Gastroesophageal sphincter (tissue), 4 donors: ENCODE results near the gene KHDRBS2. TPM values are rescaled to one million over a fixed set of nuclear protein-coding genes. Genes with fewer than 3 reads are reported as not detected.

Source experiments
- ATAC-seq: fragments of 150-250 bp; one replicate; pipeline ENCODE4 v1.9.1; 2016; ENCODE audit warnings: mild to moderate bottlenecking, moderate library complexity
- H3K27ac ChIP-seq, 4 donors: fragments of 200-600 bp; sonication (generic) in 3 of 4; 1 replicate in 3 of 4; 2 replicates in 1 of 4; pipeline ENCODE4 v1.5.1; 2016 to 2019
- H3K27me3 ChIP-seq: fragments of 200-600 bp; sonication (generic); one replicate; pipeline ENCODE4 v1.5.1; 2019
- H3K36me3 ChIP-seq, 2 donors: fragments of 200-600 bp; sonication (generic); one replicate each; pipeline ENCODE4 v1.5.1; 2019; ENCODE audit warnings: control low read depth in 1 of 2
- H3K4me1 ChIP-seq, 3 donors: fragments of 200-600 bp; sonication (generic); 1 replicate in 2 of 3; 2 replicates in 1 of 3; pipeline ENCODE4 v1.5.1; 2016 to 2019; ENCODE audit warnings: control low read depth in 2 of 3
- H3K4me3 ChIP-seq, 2 donors: fragments of 200-600 bp; sonication (generic); one replicate each; pipeline ENCODE4 v1.5.1; 2019; ENCODE audit warnings: mild to moderate bottlenecking in 1 of 2, moderate library complexity in 1 of 2
- H3K9me3 ChIP-seq, 3 donors: fragments of 200-600 bp; sonication (generic); one replicate each; pipeline ENCODE4 v1.5.1; 2017 to 2019; ENCODE audit warnings: control low read depth in 2 of 3
- CTCF ChIP-seq, 4 experiments: fragments of 200-600 bp in 2 of 4; fragments of 450-650 bp in 2 of 4; sonication (generic) in 1 of 4; IDR thresholded peaks; one replicate each; pipeline ENCODE4 v1.5.1; 2017 to 2019; ENCODE audit warnings: antibody characterized with exemption in 4 of 4, mild to moderate bottlenecking in 2 of 4, moderate library complexity in 2 of 4
- EP300 ChIP-seq: sonication (generic); formaldehyde crosslinking; IDR thresholded peaks from one replicate; pipeline ENCODE4 v1.6.1; 2017; ENCODE audit warnings: antibody characterized with exemption, mild to moderate bottlenecking
- POLR2A ChIP-seq, 2 donors: fragments of 450-650 bp; IDR thresholded peaks; one replicate each; pipeline ENCODE4 v1.6.1; 2017; ENCODE audit warnings: antibody characterized with exemption in 2 of 2, mild to moderate bottlenecking in 2 of 2, moderate library complexity in 1 of 2
- POLR2AphosphoS5 ChIP-seq: sonication (generic); formaldehyde crosslinking; IDR thresholded peaks from one replicate; pipeline ENCODE4 v1.6.1; 2017; ENCODE audit warnings: antibody characterized with exemption
- WGBS, 2 donors: methylation state at CpG; one replicate each; pipeline ENCODE4 v1.1.5; 2018; ENCODE audit warnings: low coverage in 1 of 2; 5-methylcytosine and 5-hydroxymethylcytosine counted together
- total RNA-seq, 4 donors: library from RNA; depleted of rRNA; stranded (reverse); fragments of >200 nt; gene quantifications; one replicate each; pipeline ENCODE4 v1.1.0, GENCODE V29; 2016

Gene KHDRBS2
- total RNA-seq, 4 donors from 2014 or later: 0.62 to 0.81 TPM; not detected in 2

DNA sequence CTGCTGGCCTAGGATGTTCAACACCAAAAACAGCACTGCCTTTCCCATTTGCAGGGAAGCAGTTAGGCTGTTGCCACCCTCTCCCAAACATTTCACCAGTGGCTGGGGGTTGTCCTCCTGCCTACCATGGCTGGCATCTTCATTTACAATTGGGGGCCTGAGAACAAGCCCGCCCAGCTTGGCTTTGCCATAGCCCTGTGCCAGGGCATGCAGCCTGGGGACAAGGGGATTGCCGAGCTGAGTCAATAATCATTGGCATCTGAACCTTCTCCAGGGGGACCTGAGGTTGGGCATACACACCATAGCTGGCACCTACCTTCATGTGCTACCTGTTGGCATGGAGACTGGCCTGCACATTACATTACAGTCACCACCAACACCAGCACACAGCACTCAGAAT, 345.1 kb downstream of the KHDRBS2 start:
- Histone ChIP-seq H3K36me3 (no peaks in the 10 kb centered on the region), H3K4me3 (no peak overlapping the region), H3K27ac (no peak overlapping the region), H3K27me3 (no peaks in the 10 kb centered on the region), H3K9me3 (no peaks in the 10 kb centered on the region), H3K4me1 (no peaks in the 10 kb centered on the region)
- TF ChIP-seq POLR2AphosphoS5: no peak
- no peak for TF ChIP-seq CTCF (IDR thresholded peaks at IDR 0.05)
- TF ChIP-seq POLR2A (IDR thresholded peaks at IDR 0.05): no peak
- TF ChIP-seq EP300: no peak
- ATAC-seq: no peak
- no CpG with 5 or more reads among the region's 2 CpGs for WGBS, 2 donors

- no peaks in the 10 kb centered on the region for H3K27me3 ChIP-seq
- no peaks in the 10 kb centered on the region for H3K36me3 ChIP-seq
- no peak for ATAC-seq
- H3K9me3 ChIP-seq: no peaks in the 10 kb centered on the region
- TF ChIP-seq EP300 (no peak), CTCF (IDR thresholded peaks at IDR 0.05) (no peak), POLR2A (IDR thresholded peaks at IDR 0.05) (no peak), POLR2AphosphoS5 (no peak)
- no peak overlapping the region for H3K4me3 ChIP-seq
- no peaks in the 10 kb centered on the region for H3K4me1 ChIP-seq
- H3K27ac ChIP-seq: no peak overlapping the region
- 31 to 44% methylated on average over 1 of the region's 1 CpG for WGBS, 2 donors
Measured at GRCh38 chr6:61935242-61935846, 350.7 kb downstream of the KHDRBS2 start.

GRCh38 chr6:61909486-61909885, 376.5 kb downstream of the KHDRBS2 start:
- no peak for ATAC-seq
- Histone ChIP-seq H3K4me3 (no peak overlapping the region), H3K27ac (no peak overlapping the region), H3K9me3 (no peaks in the 10 kb centered on the region), H3K27me3 (no peaks in the 10 kb centered on the region), H3K4me1 (no peaks in the 10 kb centered on the region), H3K36me3 (no peaks in the 10 kb centered on the region)
- WGBS, 2 donors: 37 to 56% methylated on average over 2 of the region's 2 CpGs
- TF ChIP-seq CTCF (IDR thresholded peaks at IDR 0.05) (no peak), EP300 (no peak), POLR2A (IDR thresholded peaks at IDR 0.05) (no peak), POLR2AphosphoS5 (no peak)

DNA sequence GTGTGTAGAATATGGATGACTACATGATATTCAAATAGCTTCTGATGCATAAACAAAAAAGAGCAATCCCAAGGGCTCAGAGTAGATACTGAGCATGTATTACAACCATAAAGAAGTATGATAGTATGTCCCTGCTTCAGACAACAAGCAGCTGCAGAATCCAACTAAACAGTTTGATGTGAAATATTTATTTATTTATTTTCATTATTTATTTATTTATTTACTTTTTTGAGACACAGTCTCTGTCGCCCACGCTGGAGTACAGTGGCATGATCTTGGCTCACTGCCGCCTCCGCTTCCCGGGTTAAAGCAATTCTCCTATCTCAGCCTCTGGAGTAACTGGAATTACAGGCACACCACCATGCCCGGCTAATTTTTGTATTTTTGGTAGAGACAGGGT, 384.3 kb downstream of the KHDRBS2 start:
- no peak overlapping the region for H3K4me3 ChIP-seq
- TF ChIP-seq EP300 (no peak), POLR2A (IDR thresholded peaks at IDR 0.05) (no peak), POLR2AphosphoS5 (no peak), CTCF (IDR thresholded peaks at IDR 0.05) (no peak)
- ATAC-seq: no peak
- H3K36me3 ChIP-seq: no peaks in the 10 kb centered on the region
- no peaks in the 10 kb centered on the region for H3K9me3 ChIP-seq
- no peak overlapping the region for H3K27ac ChIP-seq
- no peaks in the 10 kb centered on the region for H3K4me1 ChIP-seq
- 95 to 98% methylated on average over 3 to 6 of the region's 6 CpGs for WGBS, 2 donors
- no peaks in the 10 kb centered on the region for H3K27me3 ChIP-seq

DNA sequence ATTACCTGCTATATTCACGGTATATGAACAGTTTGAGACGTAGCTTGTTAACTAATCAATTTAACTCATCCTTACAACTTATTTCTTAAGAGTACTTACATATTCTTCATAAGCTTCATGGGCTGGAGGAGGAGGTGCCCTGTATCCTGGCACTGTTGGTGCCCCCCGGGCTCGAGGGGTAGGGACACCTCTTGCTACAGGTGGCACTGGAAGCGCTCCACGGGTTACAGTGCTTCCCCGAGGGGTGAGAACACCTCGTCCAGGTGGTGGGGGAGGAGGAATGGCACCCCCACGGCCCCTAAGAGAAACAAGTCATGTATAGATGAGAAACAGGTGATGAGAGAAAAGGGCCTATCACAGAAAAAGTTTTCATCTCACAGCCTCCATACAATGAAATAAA, 391.5 kb downstream of the KHDRBS2 start:
- ATAC-seq: no peak
- no peaks in the 10 kb centered on the region for H3K36me3 ChIP-seq
- no peak for TF ChIP-seq EP300
- no peak for TF ChIP-seq POLR2A (IDR thresholded peaks at IDR 0.05)
- no peak for TF ChIP-seq POLR2AphosphoS5
- no peak for TF ChIP-seq CTCF (IDR thresholded peaks at IDR 0.05)
- no peaks in the 10 kb centered on the region for H3K4me1 ChIP-seq
- H3K9me3 ChIP-seq: no peaks in the 10 kb centered on the region
- H3K27ac ChIP-seq: no peak overlapping the region
- no peaks in the 10 kb centered on the region for H3K27me3 ChIP-seq
- H3K4me3 ChIP-seq: no peak overlapping the region
- 71 to 76% methylated on average over 3 to 6 of the region's 9 CpGs for WGBS, 2 donors
